Dedifferentiated amniotic fluid mesenchymal stem cell (primary cell): Measurements from ENCODE around the gene IGFBP3.
"Not testable (repeated sequence)": the region's sequence is repeated elsewhere in the genome, so short reads cannot be mapped to it uniquely, and the experiment has no call there.

ENCODE experiments used
- DNase-seq: peaks from one replicate; pipeline ENCODE4 v3.0.0-alpha.2; 2016; ENCODE audit errors: extremely low spot score

IGFBP3 gene

GRCh38 chr7:45920502-45921380 is at the start of gene IGFBP3:
Gene IGFBP3, minus strand, starts transcription at chr7:45921272. Its CDS starts 132 bp downstream, at chr7:45921140.
- DNase-seq: peak; percentile 17

GRCh38 chr7:45970454-45970853 is 49.4 kb upstream of the IGFBP3 start:
- no peak for DNase-seq

- no peak for DNase-seq
These were observed 48.9 kb upstream of the IGFBP3 start for GRCh38 chr7:45969940-45970339.

GRCh38 chr7:45968856-45969541 is 47.9 kb upstream of the IGFBP3 start:
- no peak for DNase-seq

- DNase-seq: no peak
These were observed 47.2 kb upstream of the IGFBP3 start for GRCh38 chr7:45968312-45968711.

GRCh38 chr7:45967591-45968157 is 46.6 kb upstream of the IGFBP3 start:
- DNase-seq: no peak

GRCh38 chr7:45962861-45963260 is 41.8 kb upstream of the IGFBP3 start:
- DNase-seq: no peak

GRCh38 chr7:45957721-45958120 is 36.6 kb upstream of the IGFBP3 start:
- no peak for DNase-seq

GRCh38 chr7:45955286-45955685 is 34.2 kb upstream of the IGFBP3 start:
- no peak for DNase-seq

GRCh38 chr7:45953055-45953454 is 32.0 kb upstream of the IGFBP3 start:
- not testable (repeated sequence) for DNase-seq

- no peak for DNase-seq
These were observed 23.0 kb upstream of the IGFBP3 start for GRCh38 chr7:45944058-45944457.

GRCh38 chr7:45940939-45941338 is 19.9 kb upstream of the IGFBP3 start:
- no peak for DNase-seq

GRCh38 chr7:45940237-45940781 is 19.2 kb upstream of the IGFBP3 start:
- DNase-seq: not testable (repeated sequence)

GRCh38 chr7:45939574-45939973 is 18.5 kb upstream of the IGFBP3 start:
- no peak for DNase-seq

GRCh38 chr7:45938626-45939302 is 17.7 kb upstream of the IGFBP3 start:
- no peak for DNase-seq

GRCh38 chr7:45937862-45938261 is 16.8 kb upstream of the IGFBP3 start:
- no peak for DNase-seq

GRCh38 chr7:45937301-45937700 is 16.2 kb upstream of the IGFBP3 start:
- DNase-seq: no peak

GRCh38 chr7:45930967-45931366 is 9.9 kb upstream of the IGFBP3 start:
- DNase-seq: no peak

GRCh38 chr7:45927721-45928120 is 6.6 kb upstream of the IGFBP3 start:
- DNase-seq: no peak

- DNase-seq: peak; percentile 67
These were observed 3.2 kb upstream of the IGFBP3 start for GRCh38 chr7:45924283-45924682.

- DNase-seq: no peak
These were observed 2.7 kb upstream of the IGFBP3 start for GRCh38 chr7:45923818-45924217.

GRCh38 chr7:45923290-45923689 is 2.2 kb upstream of the IGFBP3 start:
- peak; percentile 79 for DNase-seq
